ENCODE data around the gene ABCC3.

ABCC3 gene

DNA sequence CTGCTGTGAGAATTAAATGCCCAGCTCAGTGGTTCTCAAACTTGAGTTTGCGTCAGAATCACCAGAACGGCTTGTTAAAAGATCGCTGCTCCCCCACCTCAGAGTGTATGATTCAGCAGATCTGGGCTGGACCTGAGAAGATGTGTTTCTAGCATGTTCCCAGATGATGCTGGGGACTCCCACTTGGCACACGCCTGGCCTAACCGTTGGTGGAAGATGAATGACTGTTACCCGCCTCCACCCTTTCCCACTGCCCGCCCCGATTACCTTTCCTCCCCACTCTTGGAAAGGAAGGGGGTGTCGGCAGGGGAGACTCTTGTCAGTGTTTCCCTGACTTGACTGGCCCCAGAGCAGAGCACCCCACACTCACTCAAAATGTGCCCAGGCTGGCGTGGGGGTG lies 29.3 kb upstream of the ABCC3 start:
- no peak for DNase-seq

DNA sequence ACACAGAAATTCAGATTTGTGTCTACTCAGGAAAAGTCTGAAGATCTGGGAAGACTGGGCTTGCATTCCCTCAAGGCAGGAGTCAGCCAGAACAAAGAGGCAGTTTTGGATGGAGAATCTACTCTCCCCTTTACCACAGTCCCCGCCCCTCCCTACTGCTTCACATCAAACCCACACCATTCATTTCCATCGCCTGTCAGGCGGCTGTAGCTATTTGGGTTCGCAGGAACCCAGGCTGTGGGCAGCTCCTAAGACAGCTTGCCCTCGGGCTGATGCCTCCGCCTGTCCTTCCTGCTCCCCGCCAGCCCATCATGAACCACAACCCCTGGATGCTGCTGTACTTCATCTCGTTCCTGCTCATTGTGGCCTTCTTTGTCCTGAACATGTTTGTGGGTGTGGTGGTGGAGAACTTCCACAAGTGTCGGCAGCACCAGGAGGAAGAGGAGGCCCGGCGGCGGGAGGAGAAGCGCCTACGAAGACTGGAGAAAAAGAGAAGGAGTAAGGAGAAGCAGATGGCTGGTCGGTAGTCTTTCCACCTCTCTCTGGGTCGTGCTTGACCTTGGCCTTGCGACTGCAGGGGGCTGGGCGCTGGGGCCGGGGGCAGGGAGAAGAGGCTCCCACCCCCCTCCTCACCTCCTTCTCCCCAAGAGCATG lies 27.0 kb upstream of the ABCC3 start:
- DNase-seq = no peak

DNA sequence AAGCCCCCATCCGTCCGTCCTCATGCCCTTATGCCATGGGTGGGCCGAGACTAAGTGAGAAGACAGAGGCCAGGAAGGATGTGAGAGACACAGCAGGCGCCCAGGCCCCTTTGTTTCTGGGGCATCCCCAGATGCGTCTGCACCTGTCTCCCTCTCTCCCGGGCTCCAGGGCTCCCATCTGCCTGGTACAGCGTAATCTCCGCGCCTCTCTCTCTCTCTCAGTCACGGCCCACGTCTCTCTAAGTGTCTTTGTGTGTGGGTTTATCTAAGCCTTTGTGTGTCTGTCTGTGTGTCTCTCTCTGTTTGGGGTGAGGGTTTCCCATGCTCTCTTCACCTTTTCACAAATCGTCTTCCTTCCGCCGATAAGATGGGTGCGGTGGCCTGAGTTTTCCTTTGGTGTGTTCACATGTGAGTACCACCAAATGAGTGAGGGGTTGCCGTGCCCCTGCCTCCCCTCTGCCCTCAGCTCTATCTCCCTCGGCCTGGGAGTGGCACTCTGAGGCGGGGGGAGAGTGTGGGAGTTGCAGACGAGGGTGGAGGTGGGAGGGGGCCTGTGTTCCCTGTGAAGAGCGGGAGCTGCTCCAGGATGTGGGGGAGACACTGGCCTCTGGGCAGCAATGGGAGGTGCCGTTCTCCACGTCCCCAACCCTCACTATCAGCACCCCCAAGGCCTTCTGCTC lies 25.8 kb upstream of the ABCC3 start:
- no peak for DNase-seq

DNA sequence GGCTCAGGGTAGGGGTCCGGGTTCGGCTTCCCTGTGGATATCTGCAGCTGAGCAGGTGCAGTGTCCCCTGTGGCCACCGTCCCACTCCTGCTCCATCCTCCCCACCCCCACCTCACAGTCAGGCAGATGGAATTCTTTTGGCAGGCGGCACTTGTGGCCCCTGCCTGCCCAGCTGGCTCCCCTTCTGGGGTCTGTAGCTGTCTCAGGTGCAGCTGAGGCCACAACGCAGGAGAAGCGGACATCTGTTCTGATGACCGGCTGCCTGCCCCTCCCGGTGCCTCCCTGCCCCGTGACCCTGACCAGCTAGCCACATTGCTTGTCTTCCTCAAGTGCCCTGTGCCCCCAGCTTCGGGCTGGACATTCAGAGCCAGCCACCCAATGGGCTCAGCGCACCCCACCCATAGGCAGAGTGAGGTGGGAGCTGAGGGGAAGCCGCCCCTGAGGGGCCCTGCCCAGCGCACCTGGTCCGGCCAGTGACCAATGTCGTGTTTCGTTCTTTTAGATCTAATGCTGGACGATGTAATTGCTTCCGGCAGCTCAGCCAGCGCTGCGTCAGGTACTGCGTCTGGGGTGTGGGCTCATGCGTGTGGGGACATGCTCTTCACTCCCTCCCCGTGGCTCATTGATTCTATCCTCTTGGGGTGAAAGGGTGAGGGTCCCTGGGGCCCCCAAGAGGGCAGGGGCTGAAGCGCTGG lies 25.2 kb upstream of the ABCC3 start:
- DNase-seq = peak in 1 of 2 experiments; percentile 21

DNA sequence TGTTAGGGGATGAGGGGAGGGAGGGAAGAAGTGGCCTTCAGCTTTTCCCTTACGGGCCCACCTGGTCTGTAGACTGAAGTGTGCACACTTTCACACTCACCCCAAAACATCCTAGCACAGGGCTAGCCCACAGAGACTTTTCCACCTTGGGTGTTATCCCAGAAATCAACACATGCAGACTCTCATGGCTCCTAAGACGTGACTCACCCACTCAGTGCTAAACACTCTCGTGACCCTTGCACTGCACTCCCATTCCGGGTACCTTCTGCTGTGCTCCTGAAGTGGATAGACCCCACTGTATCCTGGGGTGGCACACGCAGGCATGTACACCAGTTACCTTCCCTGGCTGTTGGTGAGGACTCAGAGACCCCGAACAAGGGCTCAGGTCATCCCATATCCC lies 23.0 kb upstream of the ABCC3 start:
- no peak for DNase-seq

DNA sequence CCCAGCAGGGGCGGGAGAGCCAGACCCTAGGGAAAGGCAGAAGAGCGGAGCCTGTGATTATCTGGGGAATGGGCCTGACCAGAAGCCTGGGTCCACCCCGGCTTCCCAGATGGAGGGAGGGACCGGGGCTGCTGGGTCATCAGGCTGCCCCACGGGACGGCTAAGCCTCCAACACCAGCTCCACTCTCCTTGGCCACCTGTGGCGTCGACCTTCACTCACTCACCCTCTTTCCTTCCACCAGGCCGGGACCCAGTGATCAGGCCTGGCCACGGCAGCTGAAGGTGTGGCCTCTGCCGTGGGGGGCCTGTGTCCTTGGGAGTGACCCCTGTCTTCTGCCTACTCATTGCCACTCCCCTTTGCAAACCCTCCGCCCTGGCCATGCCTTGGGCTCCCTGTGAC lies 22.4 kb upstream of the ABCC3 start:
- no peak for DNase-seq

DNA sequence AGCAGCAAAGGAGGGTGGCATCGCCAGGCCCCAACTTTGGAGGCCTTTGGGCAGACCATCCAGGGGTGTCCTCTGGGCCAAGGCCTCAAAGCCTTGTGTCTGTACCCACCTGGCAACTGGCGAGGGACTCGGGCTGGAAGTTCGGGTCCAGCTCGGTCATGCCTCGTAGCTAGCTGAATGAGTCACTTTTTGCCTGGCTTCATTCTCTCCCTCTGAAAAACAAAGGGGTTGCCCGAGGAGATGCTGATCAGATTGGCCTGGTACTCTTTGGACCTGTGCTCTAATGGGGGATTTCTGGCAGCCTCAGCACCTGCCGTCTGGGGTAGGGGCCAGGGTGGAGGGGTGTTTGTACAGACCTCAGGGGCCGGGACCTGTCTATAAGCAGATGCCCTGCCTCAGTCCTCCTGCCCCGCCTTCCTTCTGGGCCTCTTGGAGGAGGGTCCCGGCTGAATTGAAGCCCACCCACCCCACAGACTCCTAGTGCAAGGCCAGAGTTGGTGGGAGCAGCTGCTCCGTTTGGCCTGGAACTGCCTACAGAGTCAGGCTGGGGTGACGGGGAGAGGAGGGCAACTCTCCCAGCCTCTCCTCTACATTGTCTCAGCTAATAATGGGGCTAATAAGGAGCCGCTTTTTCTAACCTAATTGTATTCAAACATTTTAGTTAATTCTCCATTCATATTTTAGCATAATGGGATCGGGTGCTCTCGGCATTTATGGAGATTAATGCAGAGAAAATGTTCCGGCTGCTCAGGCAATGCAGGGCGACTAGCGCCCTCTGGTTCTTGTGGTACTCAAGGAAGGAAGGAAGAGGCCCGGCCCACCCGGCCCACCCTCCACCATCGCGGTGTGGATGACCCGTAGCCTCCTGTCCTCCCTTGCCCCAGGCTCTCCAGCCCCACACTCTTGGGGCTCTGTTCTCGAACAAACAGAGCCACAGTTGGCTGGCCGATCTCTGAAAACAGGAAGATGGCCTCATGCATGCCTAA lies 21.4 kb upstream of the ABCC3 start:
- no peak for DNase-seq

DNA sequence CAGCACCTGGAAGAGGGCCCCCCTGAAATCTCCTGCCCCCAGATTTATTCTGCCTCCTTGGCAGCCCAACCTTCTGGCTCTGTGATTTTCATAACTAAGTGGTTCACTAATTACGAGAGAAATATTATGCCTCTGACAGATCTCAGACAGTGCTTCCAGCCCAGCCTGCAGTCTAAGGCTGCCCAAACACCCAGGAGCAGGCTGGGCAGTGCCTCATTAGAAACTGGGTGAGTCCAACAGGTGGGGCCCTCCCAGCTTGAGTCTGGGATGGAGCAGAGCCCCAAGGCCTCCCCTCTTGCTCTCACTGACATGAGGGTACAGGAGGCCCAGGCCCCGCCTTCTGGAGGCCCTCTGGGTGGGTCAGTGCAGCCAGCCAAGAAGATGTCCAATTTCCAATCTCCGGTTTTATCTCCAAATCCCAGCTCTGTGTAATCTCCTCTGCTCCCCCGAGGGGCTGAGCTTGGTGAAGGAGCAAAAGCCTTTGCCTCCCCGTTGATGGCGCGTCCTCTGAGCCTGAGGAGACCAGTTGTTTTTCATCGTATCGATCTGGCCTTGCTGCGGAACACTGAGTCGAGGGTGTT lies 20.1 kb upstream of the ABCC3 start:
- DNase-seq = no peak

DNA sequence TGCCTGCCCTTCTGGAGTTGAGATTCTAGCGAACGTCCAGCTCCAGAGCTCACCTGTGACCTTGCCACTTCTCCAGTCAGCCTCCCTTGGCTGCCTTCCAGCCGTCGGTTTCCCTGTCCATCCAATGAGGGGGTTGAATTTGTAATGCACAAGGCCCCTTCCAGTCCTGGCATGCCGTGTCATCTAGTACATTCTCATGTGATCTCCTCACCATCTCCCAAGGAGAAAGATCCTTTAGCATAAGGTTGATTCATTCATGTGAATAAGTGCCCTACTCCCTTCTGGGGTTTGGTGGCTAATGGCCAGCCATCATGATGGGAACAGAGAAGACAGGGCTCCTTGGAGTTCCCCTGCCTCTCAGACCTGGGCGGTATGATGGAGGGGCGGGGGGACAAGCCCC lies 18.9 kb upstream of the ABCC3 start:
- no peak for DNase-seq

DNA sequence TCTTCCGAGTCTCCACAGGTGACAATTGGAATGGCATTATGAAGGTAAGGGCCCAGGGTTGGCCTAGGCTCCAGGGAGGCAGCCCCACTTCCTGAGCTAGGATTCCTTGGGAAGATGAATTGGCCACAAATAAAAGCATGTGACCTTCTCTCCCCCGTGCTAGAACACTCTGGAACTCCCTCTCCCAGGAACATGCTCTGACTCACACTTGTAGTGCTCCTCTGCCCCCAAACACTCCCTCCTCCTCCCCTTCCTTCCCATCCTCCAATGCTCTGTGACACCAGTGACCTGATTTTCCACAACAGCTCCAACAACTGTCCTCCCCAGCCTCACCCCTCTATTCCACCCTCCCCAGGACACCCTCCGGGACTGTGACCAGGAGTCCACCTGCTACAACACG lies 16.4 kb upstream of the ABCC3 start:
- no peak for DNase-seq

DNA sequence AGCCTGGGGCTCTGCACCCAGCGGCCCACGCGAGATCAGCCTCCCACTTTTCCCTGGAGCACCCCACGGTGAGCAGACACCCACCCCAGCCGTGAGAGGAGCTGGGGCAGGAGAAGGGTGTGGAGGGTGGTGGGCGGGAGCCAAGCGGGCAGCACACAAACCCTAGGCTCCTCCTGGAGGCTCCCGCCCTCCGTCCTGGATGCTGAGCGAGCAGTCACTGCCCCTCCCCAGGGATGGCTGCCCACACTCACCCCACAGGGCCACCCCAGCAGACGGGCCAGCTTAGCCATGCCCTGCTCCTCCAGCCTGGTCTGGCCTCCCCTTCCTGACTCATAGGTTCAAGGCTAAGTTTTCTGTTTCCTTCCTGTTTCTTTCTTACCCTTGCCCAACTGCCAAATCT lies 15.7 kb upstream of the ABCC3 start:
- no peak for DNase-seq

DNA sequence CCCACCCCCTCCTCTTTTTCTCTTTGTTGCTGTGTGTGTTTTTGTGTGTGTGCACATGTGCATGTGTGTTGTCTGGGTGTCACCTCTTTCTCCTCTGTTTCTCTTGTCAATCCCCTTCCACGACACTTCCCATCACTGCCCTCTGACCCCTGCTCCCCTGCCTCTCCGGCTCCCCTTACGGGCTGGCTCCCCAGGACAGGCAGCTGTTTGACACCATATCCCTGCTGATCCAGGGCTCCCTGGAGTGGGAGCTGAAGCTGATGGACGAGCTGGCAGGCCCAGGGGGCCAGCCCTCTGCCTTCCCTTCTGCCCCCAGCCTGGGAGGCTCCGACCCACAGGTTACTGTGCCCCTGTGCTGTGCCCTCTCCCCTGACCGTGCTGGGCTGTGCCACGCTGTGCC lies 15.2 kb upstream of the ABCC3 start:
- DNase-seq = no peak

DNA sequence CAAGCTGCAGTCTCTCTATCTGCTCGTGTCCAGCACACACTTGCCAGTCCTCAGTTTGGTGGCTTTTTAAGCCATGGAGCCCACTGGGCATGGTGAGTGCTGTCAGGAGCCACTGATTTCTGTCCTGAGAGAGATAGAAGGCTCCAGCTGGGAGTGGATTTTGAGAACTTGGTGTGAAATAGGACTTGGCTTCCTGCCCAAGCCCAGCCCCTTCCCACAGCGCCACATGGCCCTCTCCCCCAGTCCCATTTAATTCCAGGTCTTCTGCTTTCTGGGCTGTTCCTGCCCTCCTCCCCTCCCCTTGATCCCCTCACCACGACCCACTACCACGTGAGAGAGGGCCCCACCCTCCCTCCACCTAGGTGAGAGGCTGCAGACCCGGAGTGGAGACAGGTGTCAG lies 14.4 kb upstream of the ABCC3 start:
- no peak for DNase-seq

DNA sequence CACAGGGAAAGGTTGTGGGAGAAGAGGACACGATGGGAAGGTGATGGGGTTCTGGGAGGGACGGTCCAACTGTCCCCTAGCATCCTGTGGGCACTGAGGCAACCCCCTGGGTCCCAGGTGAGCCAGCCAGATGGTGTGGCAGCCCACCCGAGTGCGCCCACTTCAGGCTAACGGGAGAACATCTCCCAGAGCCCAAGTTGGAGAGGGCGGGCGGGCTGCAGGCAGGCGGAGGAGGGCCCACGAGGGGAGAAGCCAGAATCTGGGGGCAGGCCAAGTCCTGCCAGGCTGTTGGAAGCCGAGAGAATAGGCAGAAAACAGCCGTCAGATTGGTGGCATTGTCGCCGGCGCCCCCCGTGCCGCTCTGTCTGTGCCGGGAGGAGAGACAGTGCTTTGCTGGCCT lies 13.8 kb upstream of the ABCC3 start:
- no peak for DNase-seq

DNA sequence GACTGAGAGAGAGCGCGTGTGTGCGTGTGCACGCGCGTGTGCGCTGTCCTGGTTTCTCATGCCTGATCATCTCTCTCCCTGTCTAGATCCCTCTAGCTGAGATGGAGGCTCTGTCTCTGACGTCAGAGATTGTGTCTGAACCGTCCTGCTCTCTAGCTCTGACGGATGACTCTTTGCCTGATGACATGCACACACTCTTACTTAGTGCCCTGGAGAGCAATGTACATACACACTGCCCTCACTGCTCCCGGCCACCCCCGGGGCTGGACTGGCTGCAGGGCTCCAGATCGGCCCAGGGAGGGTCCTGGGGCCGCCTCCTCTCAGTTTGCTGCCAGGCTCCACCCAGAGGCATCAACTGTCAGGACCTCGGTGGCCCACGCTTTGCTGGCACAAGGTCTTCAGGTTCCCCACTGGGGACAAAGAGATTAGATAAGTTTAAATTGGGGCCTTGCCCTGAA lies 13.1 kb upstream of the ABCC3 start:
- DNase-seq = no peak

DNA sequence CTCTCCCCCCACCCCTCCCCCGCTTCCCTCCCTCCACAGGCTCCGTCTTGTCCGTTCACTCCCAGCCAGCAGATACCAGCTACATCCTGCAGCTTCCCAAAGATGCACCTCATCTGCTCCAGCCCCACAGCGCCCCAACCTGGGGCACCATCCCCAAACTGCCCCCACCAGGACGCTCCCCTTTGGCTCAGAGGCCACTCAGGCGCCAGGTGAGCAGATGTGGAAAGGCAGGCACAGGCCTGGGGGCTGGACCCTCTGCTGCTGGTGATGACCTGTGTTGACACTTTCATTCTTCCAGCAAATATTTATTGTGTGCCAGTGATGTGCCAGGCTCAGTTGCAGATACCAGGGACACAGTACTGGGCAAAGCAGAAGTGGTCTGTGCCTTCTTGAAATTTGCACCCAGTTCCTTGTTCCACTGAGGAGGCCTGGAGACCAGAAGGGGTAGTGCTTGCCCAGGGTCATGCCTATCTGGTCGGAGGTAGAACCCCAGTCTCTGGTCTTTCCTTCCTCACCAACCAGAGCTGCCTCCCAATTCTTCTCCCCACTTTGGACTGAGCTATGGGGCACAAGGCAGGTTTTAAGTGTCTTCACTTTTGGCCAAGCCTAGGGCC lies 10.3 kb upstream of the ABCC3 start:
- no peak for DNase-seq

DNA sequence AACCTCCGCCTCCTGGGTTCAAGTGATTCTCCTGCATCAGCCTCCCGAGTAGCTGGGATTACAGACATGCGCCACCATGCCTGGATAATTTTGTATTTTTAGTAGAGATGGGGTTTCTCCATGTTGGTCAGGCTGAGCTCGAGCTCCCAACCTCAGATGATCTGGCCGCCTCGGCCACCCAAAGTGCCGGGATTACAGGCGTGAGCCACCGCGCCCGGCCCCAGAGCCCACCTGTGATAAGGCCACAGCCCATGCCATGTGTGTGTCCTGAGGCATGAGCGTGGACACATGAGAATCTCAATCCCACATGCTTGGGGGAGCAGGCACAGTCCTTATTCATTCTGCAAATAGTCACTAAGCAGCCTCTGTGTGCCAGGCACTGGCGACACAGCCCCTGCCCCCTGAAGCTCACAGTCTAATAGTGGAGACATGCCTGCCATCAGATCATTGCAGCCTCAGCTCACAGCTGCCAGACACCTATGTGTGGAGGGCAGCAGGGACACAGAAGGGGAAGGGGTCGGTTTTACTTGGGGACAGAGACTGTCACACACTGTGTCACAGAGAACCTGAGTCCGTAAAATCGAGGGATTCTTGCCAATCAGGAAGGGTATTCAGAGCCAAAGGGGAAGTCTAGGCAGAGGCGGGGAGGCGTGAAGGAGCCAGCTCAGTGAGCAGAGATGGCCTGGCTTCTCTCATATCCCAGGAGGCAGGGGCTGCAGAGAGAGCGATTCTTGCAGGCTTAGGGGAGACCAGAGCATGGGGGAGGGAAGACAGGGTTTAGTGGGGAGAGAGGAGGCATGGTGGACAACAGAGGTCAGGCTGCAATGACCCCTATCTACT lies 9.4 kb upstream of the ABCC3 start:
- no peak for DNase-seq

DNA sequence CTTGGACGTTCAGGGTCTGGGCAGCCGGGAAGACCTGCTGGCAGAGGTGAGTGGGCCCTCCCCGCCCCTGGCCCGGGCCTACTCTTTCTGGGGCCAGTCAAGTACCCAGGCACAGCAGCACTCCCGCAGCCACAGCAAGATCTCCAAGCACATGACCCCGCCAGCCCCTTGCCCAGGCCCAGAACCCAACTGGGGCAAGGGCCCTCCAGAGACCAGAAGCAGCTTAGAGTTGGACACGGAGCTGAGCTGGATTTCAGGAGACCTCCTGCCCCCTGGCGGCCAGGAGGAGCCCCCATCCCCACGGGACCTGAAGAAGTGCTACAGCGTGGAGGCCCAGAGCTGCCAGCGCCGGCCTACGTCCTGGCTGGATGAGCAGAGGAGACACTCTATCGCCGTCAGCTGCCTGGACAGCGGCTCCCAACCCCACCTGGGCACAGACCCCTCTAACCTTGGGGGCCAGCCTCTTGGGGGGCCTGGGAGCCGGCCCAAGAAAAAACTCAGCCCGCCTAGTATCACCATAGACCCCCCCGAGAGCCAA lies 8.6 kb upstream of the ABCC3 start:
- DNase-seq = peak; percentile 14 to 82

DNA sequence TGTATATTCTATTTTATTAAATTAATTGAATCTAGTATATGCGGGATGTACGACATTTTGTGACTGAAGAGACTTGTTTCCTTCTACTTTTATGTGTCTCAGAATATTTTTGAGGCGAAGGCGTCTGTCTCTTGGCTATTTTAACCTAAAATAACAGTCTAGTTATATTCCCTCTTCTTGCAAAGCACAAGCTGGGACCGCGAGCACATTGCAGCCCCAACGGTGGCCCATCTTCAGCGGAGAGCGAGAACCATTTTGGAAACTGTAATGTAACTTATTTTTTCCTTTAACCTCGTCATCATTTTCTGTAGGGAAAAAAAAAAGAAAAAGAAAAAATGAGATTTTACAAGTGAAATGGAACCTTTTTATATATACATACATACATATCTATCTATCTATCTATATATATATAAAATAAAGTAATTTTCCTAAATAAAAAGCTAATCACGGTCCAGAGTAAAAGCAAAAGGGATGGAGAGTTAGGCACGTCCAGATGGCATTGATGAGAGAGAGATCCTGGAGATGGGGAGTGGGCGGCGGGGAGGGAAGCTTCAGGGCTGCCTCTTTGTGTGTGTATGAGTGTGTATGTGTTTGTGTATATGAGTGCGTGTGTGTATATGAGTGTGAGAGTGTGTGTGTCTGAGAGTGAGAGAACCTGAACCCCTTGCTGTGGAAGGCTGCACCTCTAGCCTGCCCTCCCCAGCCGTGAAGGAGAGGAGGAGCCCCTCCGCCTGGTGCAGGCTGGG lies 7.5 kb upstream of the ABCC3 start:
- no peak for DNase-seq
